ENCODE data around the gene SPINT2. TPM values are rescaled to one million over a fixed set of nuclear protein-coding genes. Genes with fewer than 3 reads are reported as not detected.

SPINT2 gene
- total and polyA plus RNA-seq, 2 donors (not counting 1 experiment from before 2014, with no cell fraction given), result 50.0 to 70.0 TPM

DNA sequence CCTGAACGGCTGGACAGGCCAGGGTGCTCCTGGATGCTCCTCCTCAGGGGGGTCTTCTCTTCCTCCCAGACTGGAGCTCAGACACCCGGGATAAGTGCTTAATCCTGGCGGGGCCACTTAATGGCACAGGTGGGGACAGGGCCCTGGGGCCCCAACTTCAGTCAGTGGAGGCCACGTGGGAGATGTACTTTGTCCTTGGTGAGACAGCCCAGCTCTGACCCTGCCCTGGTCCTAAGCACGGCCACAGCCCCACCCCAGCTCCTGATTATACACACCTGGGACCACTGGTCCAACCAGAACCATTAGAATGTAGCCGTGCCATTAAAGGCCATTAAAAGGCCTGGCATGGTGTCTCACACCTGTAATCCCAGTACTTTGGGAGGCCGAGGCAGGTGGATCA is 16.0 kb upstream of the SPINT2 start:
- TF ChIP-seq EZH2 (IDR thresholded peaks at IDR 0.05; ENCODE audit: borderline replicate concordance, insufficient read depth, low read depth, low read length, poor library complexity, severe bottlenecking), result no peak
- TF ChIP-seq CTCF (IDR thresholded peaks at IDR 0.05), result no peak
- ChIA-PET CTCF (interaction anchor here (1.3 kb wide), 1 partner anchor 346 kb away, joined by 5 read pairs; no protein-coding TSS in a partner anchor), POLR2A (no interaction called here)

DNA sequence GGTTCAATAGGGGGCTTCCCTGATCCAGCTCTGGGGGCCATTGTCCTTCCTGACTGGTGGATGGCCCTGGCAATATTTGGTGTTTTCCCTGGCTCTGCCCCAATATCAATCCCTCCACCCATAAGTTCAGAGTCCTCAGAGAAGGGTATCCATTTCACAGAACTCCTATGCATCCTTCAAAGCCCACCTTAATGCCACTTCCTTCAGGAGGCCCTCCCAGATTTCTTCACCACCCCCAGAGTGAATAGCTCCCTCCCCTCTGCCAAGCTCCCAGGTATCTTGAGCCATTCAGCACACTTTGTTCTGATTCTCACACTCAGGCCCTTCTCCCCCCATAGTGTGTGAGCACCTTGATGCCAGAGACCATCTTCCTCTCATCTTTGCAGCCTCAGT is 13.9 kb upstream of the SPINT2 start:
- ChIA-PET POLR2A (interaction anchor here (0.6 kb wide), 1 partner anchor 318 kb away, joined by 10 read pairs; no protein-coding TSS in a partner anchor), CTCF (no interaction called here)
- Histone ChIP-seq H3K27ac (ENCODE audit: low read length in 2 of 2) (no peak overlapping the region), H3K27me3 (replicated peaks in 1 of 4; ENCODE audit: control extremely low read depth in 1 of 4, control insufficient read depth in 3 of 4, insufficient read depth in 4 of 4, low read length in 3 of 4) (no peaks in the 10 kb centered on the region), H2AFZ (ENCODE audit: insufficient read depth, low read depth, low read length, poor library complexity, severe bottlenecking) (no peak overlapping the region), H3K4me2 (replicated peaks; ENCODE audit: low read depth, low read length, poor library complexity, severe bottlenecking) (no peak overlapping the region), H4K20me1 (ENCODE audit: control insufficient read depth, insufficient read depth, low read length, poor library complexity, severe bottlenecking) (no peaks in the 10 kb centered on the region), H3K4me3 (ENCODE audit: control extremely low read depth in 1 of 5, extremely low read depth in 1 of 5, insufficient read depth in 1 of 5, low read depth in 2 of 5, low read length in 4 of 5) (no peak overlapping the region), H3K9ac (ENCODE audit: low read length) (no peak overlapping the region), H3K36me3 (replicated peaks in 1 of 2; ENCODE audit: control extremely low read depth in 1 of 2, control insufficient read depth in 1 of 2, extremely low read depth in 1 of 2, insufficient read depth in 2 of 2, low read length in 1 of 2) (peaks cover 0 to 3% of the 10 kb centered on the region in 2 experiments), H3K9me3 (ENCODE audit: control extremely low read depth in 1 of 3, control insufficient read depth in 2 of 3, insufficient read depth in 1 of 3, low read length in 2 of 3) (no peaks in the 10 kb centered on the region), H3K79me2 (ENCODE audit: control insufficient read depth, insufficient read depth, low read length) (peaks cover 5% of the 10 kb centered on the region), H3K4me1 (ENCODE audit: control insufficient read depth in 2 of 2, insufficient read depth in 2 of 2, low read length in 2 of 2) (peaks cover 42 to 46% of the 10 kb centered on the region in 2 donors)
- intact Hi-C loops (cut with micrococcal nuclease), result no loop called here
- TF ChIP-seq CTCF (IDR thresholded peaks at IDR 0.05), result no peak
- no peak for TF ChIP-seq EZH2 (IDR thresholded peaks at IDR 0.05; ENCODE audit: borderline replicate concordance, insufficient read depth, low read depth, low read length, poor library complexity, severe bottlenecking)
- H3K4me3 Mint-ChIP-seq, result peak overlapping the region; percentile 13
- peak overlapping the region; percentile 57 for H3K27ac Mint-ChIP-seq
- H3K9me3 Mint-ChIP-seq (ENCODE audit: insufficient read depth), result no peaks in the 10 kb centered on the region
- ATAC-seq (ENCODE audit: low read depth) (no peak), DNase-seq (no peak)
- no peaks in the 10 kb centered on the region for H3K27me3 Mint-ChIP-seq
- H3K4me1 Mint-ChIP-seq, result peaks cover 50% of the 10 kb centered on the region

More for the DNA sequence above, 16.0 kb upstream of the SPINT2 start:
- no peak for DNase-seq
- WGBS (ENCODE audit: insufficient coverage), result 94% methylated on average over 6 of the region's 7 CpGs
- intact Hi-C loops (cut with micrococcal nuclease), result no loop called here
- Histone ChIP-seq H3K4me3 (ENCODE audit: control extremely low read depth in 1 of 5, extremely low read depth in 1 of 5, insufficient read depth in 1 of 5, low read depth in 2 of 5, low read length in 4 of 5) (no peak overlapping the region), H3K27ac (ENCODE audit: low read length in 2 of 2) (no peak overlapping the region), H3K9me3 (ENCODE audit: control extremely low read depth in 1 of 3, control insufficient read depth in 2 of 3, insufficient read depth in 1 of 3, low read length in 2 of 3) (no peaks in the 10 kb centered on the region), H4K20me1 (ENCODE audit: control insufficient read depth, insufficient read depth, low read length, poor library complexity, severe bottlenecking) (no peaks in the 10 kb centered on the region), H3K4me2 (replicated peaks; ENCODE audit: low read depth, low read length, poor library complexity, severe bottlenecking) (no peak overlapping the region), H3K79me2 (ENCODE audit: control insufficient read depth, insufficient read depth, low read length) (peaks cover 5% of the 10 kb centered on the region), H2AFZ (ENCODE audit: insufficient read depth, low read depth, low read length, poor library complexity, severe bottlenecking) (no peak overlapping the region), H3K4me1 (ENCODE audit: control insufficient read depth in 2 of 2, insufficient read depth in 2 of 2, low read length in 2 of 2) (peaks cover 25 to 34% of the 10 kb centered on the region in 2 donors), H3K27me3 (replicated peaks in 1 of 4; ENCODE audit: control extremely low read depth in 1 of 4, control insufficient read depth in 3 of 4, insufficient read depth in 4 of 4, low read length in 3 of 4) (no peaks in the 10 kb centered on the region), H3K9ac (ENCODE audit: low read length) (no peak overlapping the region), H3K36me3 (replicated peaks in 1 of 2; ENCODE audit: control extremely low read depth in 1 of 2, control insufficient read depth in 1 of 2, extremely low read depth in 1 of 2, insufficient read depth in 2 of 2, low read length in 1 of 2) (peaks cover 0 to 3% of the 10 kb centered on the region in 2 experiments)
- Mint-ChIP-seq H3K4me3 (no peak overlapping the region), H3K4me1 (peaks cover 38% of the 10 kb centered on the region), H3K27me3 (no peaks in the 10 kb centered on the region), H3K27ac (no peak overlapping the region), H3K9me3 (ENCODE audit: insufficient read depth) (no peaks in the 10 kb centered on the region)
- no peak for ATAC-seq (ENCODE audit: low read depth)

Measured in B cell (primary cell).